Mesendoderm (in vitro differentiated cells): Measurements from ENCODE around the gene CD47.

ENCODE experiments used
- DNase-seq: peaks from one replicate; pipeline ENCODE4 v3.0.0; 2013
- H2AK5ac ChIP-seq: 2 replicates; pipeline ENCODE4 v1.6.1; 2013; ENCODE audit warnings: low read length, inconsistent platforms
- H2BK120ac ChIP-seq: 2 replicates; pipeline ENCODE4 v1.6.1; 2013; ENCODE audit warnings: low read depth, mild to moderate bottlenecking, low read length, moderate library complexity, mixed read lengths
- H2BK15ac ChIP-seq: replicated peaks from 2 replicates; pipeline ENCODE4 v1.6.1; 2013; ENCODE audit warnings: low read depth, mild to moderate bottlenecking, moderate library complexity
- H2BK5ac ChIP-seq: 2 replicates; pipeline ENCODE4 v1.6.1; 2013; ENCODE audit warnings: low read length, inconsistent platforms
- H3K18ac ChIP-seq: 2 replicates; pipeline ENCODE4 v1.6.1; 2013; ENCODE audit warnings: mild to moderate bottlenecking, low read length, mixed read lengths
- H3K23ac ChIP-seq: one replicate; pipeline ENCODE4 v1.6.1; 2013; ENCODE audit warnings: low read length
- H3K27ac ChIP-seq: 2 replicates; pipeline ENCODE4 v1.5.1; 2013; ENCODE audit warnings: low read depth, mild to moderate bottlenecking, inconsistent platforms, low read length, moderate library complexity
- H3K27me3 ChIP-seq: 2 replicates; pipeline ENCODE4 v1.6.1; 2013; ENCODE audit warnings: low read length, control low read depth, mild to moderate bottlenecking, inconsistent platforms; ENCODE audit not compliant: insufficient read depth, poor library complexity
- H3K36me3 ChIP-seq: 2 replicates; pipeline ENCODE4 v1.6.1; 2013; ENCODE audit warnings: low read length, inconsistent platforms; ENCODE audit not compliant: control insufficient read depth, insufficient read depth
- H3K4ac ChIP-seq: one replicate; pipeline ENCODE4 v1.6.1; 2013; ENCODE audit warnings: low read depth, mild to moderate bottlenecking, low read length, moderate library complexity
- H3K4me1 ChIP-seq: 2 replicates; pipeline ENCODE4 v1.6.1; 2013; ENCODE audit warnings: low read depth, low read length, inconsistent platforms; ENCODE audit not compliant: control insufficient read depth
- H3K4me2 ChIP-seq: 2 replicates; pipeline ENCODE4 v1.6.1; 2013; ENCODE audit warnings: low read length
- H3K4me3 ChIP-seq: 2 replicates; pipeline ENCODE4 v1.5.1; 2013; ENCODE audit warnings: mild to moderate bottlenecking, low read length
- H3K56ac ChIP-seq: one replicate; pipeline ENCODE4 v1.6.1; 2013; ENCODE audit warnings: low read length
- H3K79me1 ChIP-seq: 2 replicates; pipeline ENCODE4 v1.6.1; 2013; ENCODE audit warnings: low read length, inconsistent platforms
- H3K79me2 ChIP-seq: 2 replicates; pipeline ENCODE4 v1.6.1; 2013; ENCODE audit warnings: mild to moderate bottlenecking, low read length; ENCODE audit not compliant: control insufficient read depth, insufficient read depth
- H3K9ac ChIP-seq: 2 replicates; pipeline ENCODE4 v1.6.1; 2013; ENCODE audit warnings: low read length, inconsistent platforms
- H4K5ac ChIP-seq: one replicate; pipeline ENCODE4 v1.6.1; 2013; ENCODE audit warnings: low read length
- H4K8ac ChIP-seq: one replicate; pipeline ENCODE4 v1.6.1; 2013; ENCODE audit warnings: low read depth, mild to moderate bottlenecking, control low read depth, low read length, moderate library complexity
- WGBS: extraction: QIAGEN DNeasy Blood & Tissue Kit; methylation state at CpG from one replicate; pipeline ENCODE4 v1.1.7; 2013; ENCODE audit warnings: low lambda C conversion rate, missing lambda C conversion rate; ENCODE audit not compliant: insufficient coverage; ENCODE audit errors: extremely low coverage; 5-methylcytosine and 5-hydroxymethylcytosine counted together

Gene CD47

DNA sequence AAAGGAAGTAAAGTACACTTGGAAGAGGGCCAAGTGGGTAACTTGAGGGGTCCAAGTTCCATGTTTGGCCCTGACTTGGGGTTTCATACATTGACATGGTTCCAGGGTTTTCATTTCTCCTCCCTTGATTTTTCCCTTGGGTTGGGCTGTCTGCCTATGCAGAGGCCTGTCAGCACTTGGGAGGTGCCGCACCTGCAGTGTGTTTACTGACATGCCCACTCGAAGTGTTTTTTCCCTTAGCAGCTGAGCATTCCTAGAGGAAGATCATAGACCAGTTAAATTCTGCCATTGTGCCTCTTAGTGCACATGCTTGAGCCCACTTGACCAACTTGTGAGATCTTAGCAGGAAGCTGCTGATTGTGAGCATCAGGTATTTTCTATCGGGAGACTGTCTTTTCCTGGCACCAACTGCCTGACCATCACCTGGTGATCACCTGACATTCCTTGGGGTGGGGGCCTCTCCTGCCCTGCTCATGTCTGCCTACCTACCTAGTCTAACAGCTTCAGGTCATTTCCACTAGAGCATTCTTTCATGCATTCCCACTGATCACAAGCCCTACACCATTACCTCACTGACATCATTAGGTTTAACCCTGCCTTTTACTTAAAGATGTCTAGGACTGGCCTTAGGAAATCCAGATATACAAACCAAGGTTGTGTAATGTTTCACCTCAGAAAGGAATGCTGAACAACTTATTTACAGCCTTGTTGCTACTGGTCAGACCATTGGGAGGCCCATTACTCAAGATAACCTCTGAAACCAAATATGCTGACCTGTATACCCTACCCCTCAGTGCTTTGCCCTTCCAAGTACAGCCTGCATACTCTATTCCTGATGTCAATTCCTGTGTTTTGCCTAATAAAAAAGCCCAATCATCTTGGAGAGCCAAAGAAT lies 68.3 kb downstream of the CD47 start:
- no peak overlapping the region for H3K56ac ChIP-seq
- H3K4me2 ChIP-seq = no peak overlapping the region
- no peak overlapping the region for H3K18ac ChIP-seq
- no peak for DNase-seq
- no peaks in the 10 kb centered on the region for H3K79me1 ChIP-seq
- H3K9ac ChIP-seq = no peak overlapping the region
- no peaks in the 10 kb centered on the region for H3K27me3 ChIP-seq
- H2BK120ac ChIP-seq = no peak overlapping the region
- H3K27ac ChIP-seq = no peak overlapping the region
- H3K79me2 ChIP-seq = no peaks in the 10 kb centered on the region
- no CpG with 5 or more reads among the region's 3 CpGs for WGBS
- no peak overlapping the region for H3K4ac ChIP-seq
- no peak overlapping the region for H3K23ac ChIP-seq
- no peaks in the 10 kb centered on the region for H3K4me1 ChIP-seq
- no peaks in the 10 kb centered on the region for H3K36me3 ChIP-seq
- H2BK5ac ChIP-seq = no peak overlapping the region
- H2BK15ac ChIP-seq = no peak overlapping the region
- no peak overlapping the region for H4K5ac ChIP-seq
- H2AK5ac ChIP-seq = no peak overlapping the region
- no peak overlapping the region for H3K4me3 ChIP-seq
- H4K8ac ChIP-seq = no peak overlapping the region

DNA sequence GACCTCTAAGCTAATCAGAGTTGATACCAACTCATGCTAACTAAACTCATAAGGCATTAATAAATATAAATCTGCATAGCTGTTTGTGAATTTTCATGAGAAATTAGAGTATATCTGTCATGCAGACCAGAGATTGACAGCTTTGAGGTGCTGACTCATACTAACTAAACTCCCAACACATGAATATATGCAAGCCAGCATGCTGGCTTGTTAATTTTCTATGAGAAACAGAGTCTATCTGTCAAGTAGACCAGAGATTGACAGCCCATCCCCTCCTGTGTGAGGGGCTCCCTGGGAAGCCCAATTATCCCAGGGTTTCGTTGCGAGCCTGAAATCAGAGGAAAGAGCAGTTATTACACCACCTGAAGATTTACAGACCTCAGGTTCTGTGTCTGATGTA lies 69.3 kb downstream of the CD47 start:
- H2BK15ac ChIP-seq = no peak overlapping the region
- H3K27ac ChIP-seq = no peak overlapping the region
- no peak overlapping the region for H2BK5ac ChIP-seq
- no peak overlapping the region for H4K5ac ChIP-seq
- no peaks in the 10 kb centered on the region for H3K79me1 ChIP-seq
- WGBS = no CpG with 5 or more reads among the region's 2 CpGs
- H3K4me3 ChIP-seq = no peak overlapping the region
- H3K79me2 ChIP-seq = no peaks in the 10 kb centered on the region
- H3K4me2 ChIP-seq = no peak overlapping the region
- no peak for DNase-seq
- H2AK5ac ChIP-seq = no peak overlapping the region
- H4K8ac ChIP-seq = no peak overlapping the region
- H3K4ac ChIP-seq = no peak overlapping the region
- no peak overlapping the region for H3K9ac ChIP-seq
- H3K36me3 ChIP-seq = no peaks in the 10 kb centered on the region
- no peaks in the 10 kb centered on the region for H3K4me1 ChIP-seq
- no peak overlapping the region for H3K23ac ChIP-seq
- no peak overlapping the region for H3K18ac ChIP-seq
- no peak overlapping the region for H2BK120ac ChIP-seq
- no peaks in the 10 kb centered on the region for H3K27me3 ChIP-seq
- no peak overlapping the region for H3K56ac ChIP-seq

DNA sequence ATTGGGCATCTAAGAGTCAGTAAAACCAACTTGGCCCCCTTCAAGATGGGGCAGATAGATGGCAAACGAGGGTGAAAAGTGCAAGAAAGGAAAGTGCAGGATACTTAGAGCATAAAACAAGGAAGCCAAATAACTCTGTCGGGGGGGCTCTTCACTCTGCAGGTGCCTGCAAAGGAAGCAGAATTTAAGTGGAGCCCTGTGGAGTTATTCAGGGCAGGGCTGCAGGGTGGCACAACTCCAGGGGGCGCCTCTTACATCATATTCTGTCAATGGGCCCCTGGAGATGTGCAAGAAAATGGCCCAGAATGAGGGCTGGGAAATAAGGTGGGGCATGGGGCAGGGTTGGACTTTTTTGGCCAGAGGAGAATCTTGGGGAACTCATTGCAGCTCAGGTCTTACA lies 69.7 kb downstream of the CD47 start:
- Histone ChIP-seq H3K56ac (no peak overlapping the region), H3K18ac (no peak overlapping the region), H4K5ac (no peak overlapping the region), H3K4me1 (no peaks in the 10 kb centered on the region), H3K9ac (no peak overlapping the region), H2AK5ac (no peak overlapping the region), H3K4me3 (no peak overlapping the region), H3K4ac (no peak overlapping the region), H2BK5ac (no peak overlapping the region), H2BK15ac (no peak overlapping the region), H3K27ac (no peak overlapping the region), H4K8ac (no peak overlapping the region), H3K27me3 (no peaks in the 10 kb centered on the region), H3K4me2 (no peak overlapping the region), H3K23ac (no peak overlapping the region), H2BK120ac (no peak overlapping the region), H3K79me2 (no peaks in the 10 kb centered on the region), H3K36me3 (no peaks in the 10 kb centered on the region), H3K79me1 (no peaks in the 10 kb centered on the region)
- no CpG with 5 or more reads among the region's 3 CpGs for WGBS
- DNase-seq = no peak

DNA sequence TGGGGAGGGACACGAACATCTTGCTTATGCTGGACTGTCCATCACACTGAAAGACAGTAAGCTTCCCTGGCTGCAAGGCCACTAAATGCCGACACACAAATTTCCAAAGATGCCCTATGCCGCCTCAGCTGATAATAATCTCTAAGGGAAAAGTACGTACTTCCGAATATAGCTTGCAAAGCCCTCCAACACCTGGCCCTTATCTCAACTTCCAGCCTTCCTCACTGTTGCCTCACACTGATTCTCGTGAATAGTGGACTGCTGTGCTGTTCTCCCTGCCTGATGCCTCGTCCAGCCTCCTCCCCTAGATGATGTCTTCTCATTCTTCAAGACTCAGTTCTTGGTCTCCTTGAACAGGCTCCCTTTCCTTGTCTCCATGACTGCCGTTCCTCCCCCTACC lies 72.3 kb downstream of the CD47 start:
- Histone ChIP-seq H3K4me1 (no peaks in the 10 kb centered on the region), H3K9ac (no peak overlapping the region), H3K36me3 (no peaks in the 10 kb centered on the region), H3K4me2 (no peak overlapping the region), H4K5ac (no peak overlapping the region), H3K79me2 (no peaks in the 10 kb centered on the region), H3K27me3 (no peaks in the 10 kb centered on the region), H3K27ac (no peak overlapping the region), H3K4ac (no peak overlapping the region), H3K56ac (no peak overlapping the region), H4K8ac (no peak overlapping the region), H3K18ac (no peak overlapping the region), H3K4me3 (no peak overlapping the region), H3K23ac (no peak overlapping the region), H2BK15ac (no peak overlapping the region), H2AK5ac (no peak overlapping the region), H2BK5ac (no peak overlapping the region), H2BK120ac (no peak overlapping the region), H3K79me1 (no peaks in the 10 kb centered on the region)
- WGBS = no CpG with 5 or more reads among the region's 8 CpGs
- DNase-seq = no peak

DNA sequence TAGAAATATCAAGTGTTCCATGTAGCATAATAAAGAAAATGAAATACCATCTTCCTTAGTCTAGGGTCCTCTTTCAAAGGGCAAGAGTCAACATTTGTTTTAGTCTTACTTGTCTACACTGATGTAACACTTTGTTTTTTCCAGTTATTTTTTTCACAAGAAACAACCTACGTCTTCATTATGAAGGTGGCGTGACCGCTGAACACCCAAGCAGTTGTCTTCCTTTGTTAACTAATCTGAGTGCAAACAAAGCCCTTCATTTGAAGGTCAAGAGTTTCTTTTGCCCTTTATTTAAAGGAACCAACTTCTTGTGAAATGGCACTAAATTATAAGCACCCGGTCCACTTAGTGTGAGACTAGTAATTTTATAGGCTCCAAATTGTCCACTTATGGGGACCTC lies 73.2 kb downstream of the CD47 start:
- no CpG with 5 or more reads among the region's 4 CpGs for WGBS
- Histone ChIP-seq H3K4me1 (no peaks in the 10 kb centered on the region), H3K4me3 (no peak overlapping the region), H3K23ac (no peak overlapping the region), H2BK15ac (no peak overlapping the region), H2BK5ac (no peak overlapping the region), H4K5ac (no peak overlapping the region), H3K4me2 (no peak overlapping the region), H3K36me3 (no peaks in the 10 kb centered on the region), H3K27ac (no peak overlapping the region), H3K4ac (no peak overlapping the region), H3K56ac (no peak overlapping the region), H3K79me1 (no peaks in the 10 kb centered on the region), H3K79me2 (no peaks in the 10 kb centered on the region), H4K8ac (no peak overlapping the region), H3K27me3 (no peaks in the 10 kb centered on the region), H2AK5ac (no peak overlapping the region), H3K9ac (no peak overlapping the region), H2BK120ac (no peak overlapping the region), H3K18ac (no peak overlapping the region)
- DNase-seq = no peak

DNA sequence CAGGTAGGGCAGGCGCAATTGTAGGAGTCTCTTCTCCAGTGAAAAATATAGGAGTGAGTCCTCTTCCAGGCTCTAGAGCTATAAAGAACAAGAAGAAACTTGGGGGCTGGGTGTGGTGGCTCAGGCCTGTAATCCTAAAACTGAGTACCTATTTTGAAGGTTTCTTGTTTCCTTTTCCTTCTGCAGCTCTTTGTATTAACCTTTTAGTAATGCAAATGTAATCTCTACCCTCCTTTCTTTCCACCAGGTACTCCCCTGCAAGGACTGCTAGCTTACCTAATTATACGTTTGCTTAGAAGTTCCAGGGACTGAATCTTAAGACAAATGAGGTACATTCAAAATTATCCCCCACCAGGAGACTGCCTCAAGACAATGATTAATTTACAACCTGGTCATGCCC lies 75.9 kb downstream of the CD47 start:
- Histone ChIP-seq H3K36me3 (no peaks in the 10 kb centered on the region), H3K79me1 (no peaks in the 10 kb centered on the region), H2BK5ac (no peak overlapping the region), H3K27me3 (no peaks in the 10 kb centered on the region), H3K23ac (no peak overlapping the region), H2BK15ac (no peak overlapping the region), H3K27ac (no peak overlapping the region), H3K4me2 (no peak overlapping the region), H4K8ac (no peak overlapping the region), H3K56ac (no peak overlapping the region), H3K79me2 (no peaks in the 10 kb centered on the region), H3K9ac (no peak overlapping the region), H3K4me1 (peaks cover 2% of the 10 kb centered on the region), H2AK5ac (no peak overlapping the region), H4K5ac (no peak overlapping the region), H3K4ac (no peak overlapping the region), H3K18ac (no peak overlapping the region), H2BK120ac (no peak overlapping the region), H3K4me3 (no peak overlapping the region)
- DNase-seq = no peak
- WGBS = no CpG with 5 or more reads among the region's 2 CpGs
